ENCODE measurements around the gene KLRK1.
"Not testable (repeated sequence)": the region's sequence is repeated elsewhere in the genome, so short reads cannot be mapped to it uniquely, and the experiment has no call there.

KLRK1 gene

DNA sequence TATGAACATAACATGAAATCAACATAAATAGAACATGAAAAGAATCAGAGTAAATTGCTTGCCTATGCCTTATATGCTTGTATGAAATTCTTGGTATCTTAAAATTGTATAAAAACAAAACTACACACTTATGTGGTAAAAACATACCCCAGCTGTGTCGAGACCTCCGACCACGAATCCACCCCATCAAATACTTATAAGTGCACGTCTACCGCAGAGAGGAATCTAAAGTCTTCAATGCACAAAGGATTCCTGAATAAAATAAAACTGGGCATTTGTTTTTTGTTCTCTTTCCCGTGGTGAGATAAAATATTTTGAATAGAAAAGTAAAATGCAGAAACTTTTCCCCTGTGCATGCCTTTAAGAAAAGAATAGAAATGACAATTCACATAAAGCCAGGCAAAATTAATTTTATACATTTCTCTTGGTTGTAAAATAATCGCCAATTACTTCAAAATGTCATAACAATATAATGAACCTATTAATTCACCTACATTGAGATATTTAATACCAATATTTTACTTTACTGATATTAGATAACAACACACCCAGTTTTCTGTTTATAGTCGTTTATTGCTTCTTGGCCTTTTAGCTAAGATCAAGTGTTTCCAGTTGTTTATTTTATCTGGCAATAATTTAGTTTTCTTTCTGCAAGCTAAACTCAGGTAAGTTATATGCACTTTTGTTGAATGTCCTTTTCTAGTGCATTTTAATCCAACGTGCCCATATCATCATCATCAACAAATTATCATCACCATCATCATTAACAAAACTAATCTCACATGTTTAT is 1.0 kb downstream of the KLRK1 start:
- DNase-seq (ENCODE audit: low read depth in 2 of 2), result no peak

GRCh38 chr12:10387498-10387897 is 2.3 kb downstream of the KLRK1 start:
- DNase-seq (ENCODE audit: low read depth in 2 of 2), result not testable (repeated sequence)

DNA sequence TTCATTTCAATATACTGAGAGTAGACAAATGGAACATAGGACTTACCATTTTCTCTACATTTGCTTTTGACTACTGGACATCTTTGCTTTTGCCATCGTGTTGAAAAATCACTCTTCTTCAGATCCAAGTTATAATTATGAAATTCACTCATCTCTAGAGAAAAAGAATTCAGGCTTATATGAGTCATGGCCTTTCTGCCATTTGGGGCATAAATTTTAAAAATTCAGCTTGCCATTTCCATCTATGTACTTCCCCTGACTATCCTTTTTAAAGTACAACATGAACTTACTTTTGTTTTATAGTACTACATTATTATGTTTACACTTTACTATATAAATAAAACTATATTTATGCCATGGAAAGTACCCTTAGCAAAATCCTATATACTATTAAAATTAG is 3.0 kb downstream of the KLRK1 start:
- DNase-seq (ENCODE audit: low read depth in 2 of 2), result no peak

GRCh38 chr12:10385166-10385613 is 4.7 kb downstream of the KLRK1 start:
- DNase-seq (ENCODE audit: low read depth in 2 of 2), result no peak

DNA sequence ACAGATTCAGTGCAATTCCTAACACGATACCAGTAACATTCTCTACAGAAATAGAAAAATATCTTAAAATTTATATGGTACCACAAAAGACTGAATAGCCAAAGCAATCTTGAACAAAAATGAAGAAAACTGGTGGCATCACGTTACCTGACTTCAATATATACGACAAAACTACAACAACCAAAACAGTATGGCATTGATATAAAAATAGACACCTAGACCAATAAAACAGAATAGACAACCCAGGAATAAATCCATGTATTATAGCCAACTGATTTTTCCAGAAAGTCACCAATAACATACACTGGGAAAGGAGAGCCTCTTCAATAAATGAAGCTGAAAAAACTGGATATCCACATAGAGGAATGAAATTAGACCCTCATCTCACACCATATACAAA is 5.7 kb downstream of the KLRK1 start:
- no peak for DNase-seq (ENCODE audit: low read depth in 2 of 2)

DNA sequence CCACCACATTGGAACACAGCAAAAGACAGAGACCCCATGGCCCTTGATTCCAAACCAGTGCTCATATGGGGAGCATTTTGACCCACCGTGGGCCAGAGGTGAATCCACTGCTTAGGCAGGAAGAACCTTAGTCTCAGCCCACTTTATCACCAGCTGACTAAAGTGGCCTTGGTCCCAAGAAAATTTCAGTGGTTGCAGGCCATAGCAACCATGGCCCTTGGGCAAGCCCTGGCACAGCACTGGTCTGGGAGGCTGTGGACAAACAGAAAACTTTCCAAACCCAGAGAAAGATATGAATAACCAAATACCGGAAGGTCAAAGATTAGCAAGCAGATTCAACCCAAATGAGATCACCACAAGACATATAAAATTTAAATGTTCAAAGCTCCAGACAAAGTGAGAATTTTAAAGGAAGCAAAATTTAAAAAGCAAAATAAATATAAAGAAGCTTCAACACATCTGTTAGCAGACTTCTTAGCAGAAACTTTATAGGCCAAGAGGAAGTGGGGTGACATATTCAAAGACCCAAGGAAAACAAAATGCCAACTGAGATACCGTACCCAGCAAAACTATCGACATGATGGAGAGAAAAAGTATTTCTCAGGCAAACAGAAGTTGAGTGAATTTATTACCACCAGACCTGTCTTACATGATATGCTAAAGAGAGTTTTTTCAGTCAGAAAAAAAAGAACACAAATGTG is 7.8 kb downstream of the KLRK1 start:
- DNase-seq (ENCODE audit: low read depth in 2 of 2), result no peak

- DNase-seq (ENCODE audit: low read depth in 2 of 2), result not testable (repeated sequence)
Measured at GRCh38 chr12:10378737-10379136, 11.1 kb downstream of the KLRK1 start.

DNA sequence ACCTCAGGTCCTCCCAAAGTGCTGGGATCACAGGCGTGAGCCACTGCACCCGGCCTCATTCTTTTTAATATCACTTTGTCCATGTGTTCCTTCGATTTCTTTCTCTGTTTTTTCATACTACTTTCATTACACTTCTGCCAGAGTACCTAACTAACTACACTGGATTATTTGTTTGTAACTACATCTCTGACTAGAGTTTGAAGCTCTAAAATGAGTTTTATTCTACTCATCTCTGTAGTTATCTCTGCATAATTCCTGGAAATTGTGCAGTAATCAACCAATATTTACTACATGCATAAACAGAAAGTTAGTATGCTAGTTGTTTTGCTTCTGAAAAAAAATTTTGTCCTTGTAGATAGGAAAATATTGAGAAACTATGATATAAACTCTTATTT is 15.2 kb downstream of the KLRK1 start:
- no peak for DNase-seq (ENCODE audit: low read depth in 2 of 2)

GRCh38 chr12:10372559-10372958 is 17.3 kb downstream of the KLRK1 start:
- no peak for DNase-seq (ENCODE audit: low read depth in 2 of 2)

GRCh38 chr12:10371893-10372535 is 17.8 kb downstream of the KLRK1 start:
- not testable (repeated sequence) for DNase-seq (ENCODE audit: low read depth in 2 of 2)

GRCh38 chr12:10369557-10370415 is 20.1 kb downstream of the KLRK1 start:
- DNase-seq (ENCODE audit: low read depth in 2 of 2), result no peak

DNA sequence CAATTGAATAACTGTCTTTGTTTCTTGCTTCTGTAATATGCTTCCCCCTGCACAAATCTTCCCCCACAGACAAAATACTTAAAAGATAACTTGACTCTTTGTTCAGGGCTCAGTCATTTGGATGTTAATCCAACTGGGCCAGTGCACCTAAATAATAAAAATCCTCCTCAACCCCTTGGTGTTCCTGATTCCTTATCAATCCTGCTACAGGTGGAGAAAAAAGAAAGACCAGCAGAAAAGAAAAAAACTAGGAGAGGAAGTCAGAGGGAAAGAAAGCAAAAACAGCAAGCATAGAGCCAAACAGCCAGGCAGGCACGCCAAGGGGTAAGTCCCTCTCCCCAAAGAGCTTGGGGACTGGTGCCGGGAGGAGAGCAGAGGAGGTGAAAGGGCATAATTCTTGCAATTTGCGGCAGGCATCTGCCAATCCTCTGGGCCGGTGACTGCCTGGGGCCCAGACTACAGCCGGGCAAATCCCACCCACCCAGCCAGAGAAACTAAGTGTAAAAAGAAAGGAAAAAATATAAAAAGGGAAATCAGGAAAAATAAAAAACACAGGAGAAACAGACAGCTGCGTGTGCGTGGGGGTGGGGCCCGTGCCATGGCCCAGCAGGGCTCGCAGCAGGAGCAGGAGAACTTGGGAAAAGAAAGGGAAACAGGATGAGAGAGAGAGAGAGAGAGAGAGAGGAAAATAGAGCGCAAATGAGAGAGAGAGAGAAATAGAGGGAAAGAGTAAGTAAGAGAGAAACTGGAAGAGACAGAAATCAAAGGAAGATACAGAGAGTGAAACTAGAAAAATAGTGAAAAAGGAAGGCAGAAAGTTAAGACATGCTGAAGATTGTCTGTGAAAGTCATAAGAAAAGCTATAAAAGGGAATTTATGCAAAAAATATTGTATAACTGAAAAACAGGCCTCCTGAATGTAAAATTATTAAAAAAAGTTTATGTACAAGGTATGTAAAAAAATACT is 21.4 kb downstream of the KLRK1 start:
- no peak for DNase-seq (ENCODE audit: low read depth in 2 of 2)

DNA sequence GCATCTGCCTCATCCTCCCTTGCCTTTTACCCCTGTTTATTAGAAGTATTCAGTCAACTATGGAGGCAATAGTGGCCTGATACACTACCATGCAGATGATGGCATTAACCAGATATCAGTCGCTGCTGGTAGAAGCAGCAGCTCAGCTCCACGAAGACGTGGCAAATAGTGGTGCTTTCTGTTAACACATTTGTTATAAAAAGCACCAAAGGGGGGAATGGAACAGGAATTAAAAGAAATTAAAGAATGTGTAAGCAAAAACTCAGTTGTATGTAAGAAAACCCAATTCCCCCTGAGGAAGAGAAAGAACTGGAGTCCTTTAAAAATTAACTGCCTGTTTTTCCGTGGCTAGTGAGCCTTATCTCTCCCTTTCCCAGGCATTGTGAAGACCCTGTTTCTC is 22.1 kb downstream of the KLRK1 start:
- not testable (repeated sequence) for DNase-seq (ENCODE audit: low read depth in 2 of 2)

DNA sequence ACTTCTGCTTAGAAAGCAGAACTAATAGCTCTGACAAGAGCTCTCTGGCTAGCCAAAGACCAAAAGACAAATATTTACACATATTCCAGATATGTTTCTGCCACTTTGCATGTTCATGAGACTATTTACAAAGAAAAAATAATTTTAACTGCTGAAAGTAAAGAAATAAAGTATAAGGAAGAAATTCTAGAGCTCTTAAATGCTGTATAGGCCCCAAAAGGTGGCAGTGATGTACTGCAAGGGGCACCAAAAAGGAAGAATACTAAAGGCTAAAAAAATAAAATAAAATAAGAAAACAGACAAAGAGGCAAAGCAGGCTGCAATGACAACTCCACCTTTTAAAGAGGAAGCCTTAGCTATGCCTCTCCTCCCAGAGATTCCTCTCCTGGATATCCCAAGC is 23.0 kb downstream of the KLRK1 start:
- no peak for DNase-seq (ENCODE audit: low read depth in 2 of 2)

GRCh38 chr12:10365696-10366405 is 24.0 kb downstream of the KLRK1 start:
- no peak for DNase-seq (ENCODE audit: low read depth in 2 of 2)

GRCh38 chr12:10364815-10365622 is 24.8 kb downstream of the KLRK1 start:
- DNase-seq (ENCODE audit: low read depth in 2 of 2), result peak in 1 of 2 donors; percentile 54

DNA sequence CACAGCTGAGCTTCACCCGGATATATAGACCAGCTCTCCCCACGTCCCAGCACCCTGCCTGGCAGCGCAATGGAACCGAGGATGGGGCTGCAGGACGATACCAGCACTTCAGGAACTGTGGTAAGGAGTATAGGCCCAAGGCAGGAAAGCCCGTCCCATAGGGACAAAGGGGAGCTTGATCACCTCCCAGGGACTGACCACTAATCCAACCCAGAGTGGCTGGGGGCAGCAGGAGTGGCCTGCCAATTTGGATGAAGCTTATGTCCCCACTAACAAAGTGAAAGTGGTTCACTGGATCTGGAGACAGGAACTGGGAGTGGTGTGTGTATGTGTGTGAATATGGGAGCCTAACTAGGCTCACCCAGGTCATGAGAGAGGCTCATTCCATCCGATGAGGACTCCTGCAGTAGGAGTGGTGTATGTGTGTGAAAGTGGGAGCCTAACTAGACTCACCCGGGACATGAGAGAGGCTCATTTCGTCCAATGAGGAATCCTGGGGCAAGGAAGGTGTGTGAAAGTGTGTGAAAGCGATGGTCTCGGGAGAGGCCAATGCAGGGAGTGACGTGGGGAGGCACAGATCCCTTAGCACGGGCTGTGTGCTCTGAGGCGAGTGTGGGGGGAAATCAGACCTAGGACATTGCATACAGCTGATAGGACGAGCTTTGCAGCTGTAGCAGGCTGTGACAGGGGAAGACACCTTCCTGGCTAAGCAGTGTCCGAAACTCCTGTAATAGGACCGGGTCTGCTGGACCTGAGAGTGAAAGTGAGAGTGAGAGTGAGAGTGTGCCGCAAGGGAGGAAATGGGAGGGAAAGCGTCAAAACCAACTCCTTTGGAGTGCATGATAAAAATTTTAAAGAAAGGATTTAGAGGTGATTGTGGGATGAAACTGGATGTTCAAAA is 25.7 kb downstream of the KLRK1 start:
- no peak for DNase-seq (ENCODE audit: low read depth in 2 of 2)

DNA sequence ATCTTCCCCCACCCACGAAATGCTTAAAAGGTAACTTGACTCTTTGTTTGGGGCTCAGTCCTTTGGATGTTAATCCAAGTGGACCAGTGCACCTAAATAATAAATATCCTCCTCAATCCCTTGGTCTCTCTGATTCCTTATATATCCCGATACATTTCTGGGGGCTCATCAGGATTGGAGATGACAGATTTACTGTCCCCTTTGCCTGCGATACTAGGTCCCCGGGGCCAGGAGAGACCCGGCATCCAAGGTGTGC is 26.3 kb downstream of the KLRK1 start:
- DNase-seq (ENCODE audit: low read depth in 2 of 2), result no peak
